GM06990 (cell line): Measurements from ENCODE around the gene CLECL1.
"Not testable (repeated sequence)": the region's sequence is repeated elsewhere in the genome, so short reads cannot be mapped to it uniquely, and the experiment has no call there.

Experiments
- DNase-seq: peaks from one replicate; pipeline ENCODE4 v3.0.0-alpha.2; 2011; ENCODE audit not compliant: insufficient read length; ENCODE audit errors: extremely low read depth
- H3K27me3 ChIP-seq: replicated peaks from 2 replicates; pipeline ENCODE4 v1.6.0; 2011; ENCODE audit warnings: low read length; ENCODE audit not compliant: control insufficient read depth, insufficient read depth
- H3K36me3 ChIP-seq: 2 replicates; pipeline ENCODE4 v1.5.1; 2011; ENCODE audit warnings: low read length; ENCODE audit not compliant: control insufficient read depth, insufficient read depth
- H3K4me3 ChIP-seq: replicated peaks from 2 replicates; pipeline ENCODE4 v1.5.1; 2011; ENCODE audit warnings: low read depth, mild to moderate bottlenecking, control low read depth, low read length
- TF ChIP-seq, protein P1 (sequence below): IDR thresholded peaks from 2 replicates; pipeline ENCODE4 v1.5.1; 2011; ENCODE audit warnings: low read length, control low read depth, mild to moderate bottlenecking, inconsistent platforms; ENCODE audit not compliant: insufficient read depth, poor library complexity, severe bottlenecking

The CLECL1 gene

DNA sequence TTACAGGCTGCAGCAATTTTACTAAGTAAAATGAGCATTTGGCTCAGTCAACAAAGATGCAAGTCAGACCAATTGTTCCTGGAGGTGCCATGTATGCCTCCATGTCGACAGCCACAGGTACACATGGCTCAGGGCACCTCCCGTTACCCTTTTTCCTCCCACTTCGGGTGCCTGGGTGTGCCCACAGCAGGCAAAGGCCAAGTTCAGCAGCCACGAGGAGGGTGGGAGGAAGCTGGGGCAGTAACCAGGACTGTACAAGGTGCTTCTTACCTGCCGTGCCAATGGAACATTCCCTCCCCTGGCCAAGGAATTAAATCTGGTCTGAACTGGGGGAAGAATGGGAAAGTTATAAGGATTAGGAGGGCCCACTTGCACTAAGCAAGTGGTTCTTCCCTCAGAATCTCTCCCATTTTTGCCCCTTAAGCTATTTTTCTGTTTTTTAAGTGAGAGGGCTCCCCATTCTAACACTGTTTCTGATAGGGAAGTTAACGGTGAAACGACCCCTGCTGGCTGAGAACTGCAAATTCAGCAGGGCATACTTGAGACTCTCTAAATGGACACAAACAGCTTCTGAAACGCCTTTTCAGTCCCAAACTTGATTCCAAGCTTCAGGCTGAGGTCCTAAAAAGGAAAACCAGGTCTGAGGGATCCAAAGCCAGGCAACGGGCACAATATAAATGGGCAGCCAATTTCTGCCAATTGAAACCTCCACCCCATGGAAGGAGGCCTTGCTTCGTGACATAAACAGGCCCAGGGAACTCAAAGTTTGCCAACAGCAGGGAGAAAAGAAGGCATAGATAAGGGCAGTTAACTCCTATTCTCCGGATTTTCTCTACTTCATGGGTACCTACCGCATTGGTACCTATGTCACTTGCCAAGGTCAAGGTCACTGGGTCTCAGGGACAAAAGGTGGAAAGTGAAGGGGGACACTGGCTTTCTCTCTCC, 24.8 kb downstream of the CLECL1 start:
- H3K4me3 ChIP-seq: no peak overlapping the region
- TF ChIP-seq, protein P1, sequence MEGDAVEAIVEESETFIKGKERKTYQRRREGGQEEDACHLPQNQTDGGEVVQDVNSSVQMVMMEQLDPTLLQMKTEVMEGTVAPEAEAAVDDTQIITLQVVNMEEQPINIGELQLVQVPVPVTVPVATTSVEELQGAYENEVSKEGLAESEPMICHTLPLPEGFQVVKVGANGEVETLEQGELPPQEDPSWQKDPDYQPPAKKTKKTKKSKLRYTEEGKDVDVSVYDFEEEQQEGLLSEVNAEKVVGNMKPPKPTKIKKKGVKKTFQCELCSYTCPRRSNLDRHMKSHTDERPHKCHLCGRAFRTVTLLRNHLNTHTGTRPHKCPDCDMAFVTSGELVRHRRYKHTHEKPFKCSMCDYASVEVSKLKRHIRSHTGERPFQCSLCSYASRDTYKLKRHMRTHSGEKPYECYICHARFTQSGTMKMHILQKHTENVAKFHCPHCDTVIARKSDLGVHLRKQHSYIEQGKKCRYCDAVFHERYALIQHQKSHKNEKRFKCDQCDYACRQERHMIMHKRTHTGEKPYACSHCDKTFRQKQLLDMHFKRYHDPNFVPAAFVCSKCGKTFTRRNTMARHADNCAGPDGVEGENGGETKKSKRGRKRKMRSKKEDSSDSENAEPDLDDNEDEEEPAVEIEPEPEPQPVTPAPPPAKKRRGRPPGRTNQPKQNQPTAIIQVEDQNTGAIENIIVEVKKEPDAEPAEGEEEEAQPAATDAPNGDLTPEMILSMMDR: peak; percentile 78
- DNase-seq: no peak
- H3K36me3 ChIP-seq: no peaks in the 10 kb centered on the region; the same call in 1 of the 2 replicates
- no peaks in the 10 kb centered on the region for H3K27me3 ChIP-seq

DNA sequence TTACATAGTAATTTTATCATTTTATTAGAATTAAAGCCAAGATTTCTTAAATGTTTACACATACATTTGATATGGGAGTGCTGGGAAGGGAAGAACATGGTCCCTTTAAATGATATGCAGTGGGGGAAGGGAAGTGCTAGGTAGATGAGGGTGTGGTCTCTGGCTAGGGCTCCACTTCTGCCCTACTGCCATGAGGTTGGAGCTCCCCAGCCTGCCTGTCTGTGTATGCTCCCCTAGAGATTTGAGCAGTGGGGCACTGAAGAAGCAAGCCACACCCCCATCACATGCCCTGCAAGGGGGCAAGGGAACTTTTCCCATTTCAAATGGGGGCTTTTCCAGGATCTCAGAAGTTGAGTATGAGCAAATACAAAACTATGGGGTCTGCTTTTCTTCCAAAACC, 25.5 kb downstream of the CLECL1 start:
- Histone ChIP-seq H3K36me3 (no peaks in the 10 kb centered on the region; the same call in 1 of the 2 replicates), H3K27me3 (no peaks in the 10 kb centered on the region), H3K4me3 (no peak overlapping the region)
- no peak for DNase-seq
- TF ChIP-seq, protein P1: no peak

DNA sequence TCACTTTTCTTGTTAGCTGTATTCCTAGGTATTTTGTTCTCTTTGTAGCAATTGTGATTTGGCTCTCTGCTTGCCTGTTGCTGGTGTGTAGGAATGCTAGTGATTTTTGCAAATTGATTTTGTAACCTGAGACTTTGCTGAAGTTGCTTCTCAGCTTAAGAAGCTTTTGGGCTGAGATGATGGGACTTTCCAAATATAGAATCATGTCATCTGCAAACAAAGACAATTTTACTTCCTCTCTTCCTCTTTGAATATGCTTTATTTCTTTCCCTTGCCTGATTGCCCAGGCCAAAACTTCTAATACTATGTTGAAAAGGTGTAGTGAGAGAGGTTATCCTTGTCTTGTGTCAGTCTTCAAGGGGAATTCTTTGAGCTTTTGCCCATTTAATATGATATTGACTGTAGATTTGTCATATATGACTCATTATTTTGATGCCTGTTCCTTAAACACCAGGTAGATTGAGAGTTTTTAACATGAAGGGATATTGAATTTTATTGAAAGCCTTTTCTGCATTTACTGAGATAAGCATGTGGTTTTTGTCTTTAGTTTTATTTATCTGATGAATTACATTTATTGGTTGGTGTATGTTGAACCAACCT, 26.7 kb downstream of the CLECL1 start:
- H3K36me3 ChIP-seq: no peaks in the 10 kb centered on the region; the same call in 1 of the 2 replicates
- no peak overlapping the region for H3K4me3 ChIP-seq
- TF ChIP-seq, protein P1: no peak
- no peaks in the 10 kb centered on the region for H3K27me3 ChIP-seq
- DNase-seq: no peak

DNA sequence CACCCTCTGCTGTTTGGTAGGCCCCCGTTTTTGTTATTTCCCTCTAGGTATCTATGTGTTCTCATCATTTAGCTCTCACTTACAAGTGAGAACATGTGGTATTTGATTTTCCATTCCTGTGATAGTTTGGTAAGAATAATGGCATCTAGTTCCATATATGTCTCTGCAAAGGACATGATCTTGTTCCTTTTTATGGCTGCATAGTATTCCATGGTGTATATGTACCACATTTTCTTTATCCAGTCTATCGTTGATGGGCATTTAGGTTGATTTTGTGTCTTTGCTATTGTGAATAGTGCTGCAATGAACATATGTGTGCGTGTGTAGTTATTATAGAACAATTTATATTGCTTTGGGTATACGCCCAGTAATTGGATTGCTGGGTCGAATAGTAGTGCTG, 28.3 kb downstream of the CLECL1 start:
- DNase-seq, H3K4me3 ChIP-seq, H3K27me3 ChIP-seq, H3K36me3 ChIP-seq: not testable (repeated sequence)

DNA sequence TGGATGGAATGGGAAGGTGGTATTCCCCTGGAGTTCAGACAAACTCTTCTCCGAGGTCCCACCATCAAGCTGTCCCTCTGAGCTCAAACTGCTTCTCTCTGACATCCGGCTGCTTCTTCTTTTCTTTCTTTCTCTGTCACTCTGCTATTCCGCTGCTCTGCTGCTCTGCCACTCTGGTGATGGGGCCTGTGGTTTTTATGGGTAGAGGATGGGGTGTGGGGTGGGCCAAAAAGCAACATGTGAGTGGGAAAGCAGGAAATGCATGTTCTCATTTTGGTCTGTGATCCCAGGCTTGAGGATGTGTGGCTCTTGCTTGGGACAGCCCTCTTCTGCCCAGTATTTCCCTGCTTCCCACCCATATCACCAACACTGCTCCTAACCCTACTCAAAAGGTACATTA, 30.6 kb downstream of the CLECL1 start:
- DNase-seq: no peak
- TF ChIP-seq, protein P1: no peak
- Histone ChIP-seq H3K36me3 (no peaks in the 10 kb centered on the region), H3K27me3 (no peaks in the 10 kb centered on the region), H3K4me3 (no peak overlapping the region)
